Measurements from ENCODE around the gene ITGBL1.

DNA sequence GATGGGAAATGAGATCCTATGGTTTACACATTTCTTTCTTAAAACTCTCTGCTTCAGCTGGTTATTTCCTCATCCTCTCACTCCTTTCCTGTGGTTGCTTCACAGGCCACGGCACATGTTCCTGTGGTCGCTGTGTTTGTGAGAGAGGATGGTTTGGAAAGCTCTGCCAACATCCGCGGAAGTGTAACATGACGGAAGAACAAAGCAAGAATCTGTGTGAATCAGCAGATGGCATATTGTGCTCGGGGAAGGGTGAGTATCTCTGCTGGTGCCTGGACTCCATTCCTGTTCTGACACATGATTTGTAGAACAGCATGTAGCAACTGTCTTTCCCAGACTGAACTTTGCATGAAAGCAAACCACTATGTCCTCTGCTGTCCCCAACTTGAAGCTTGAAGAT, 254.2 kb downstream of the ITGBL1 start:
- TF ChIP-seq, protein P1, sequence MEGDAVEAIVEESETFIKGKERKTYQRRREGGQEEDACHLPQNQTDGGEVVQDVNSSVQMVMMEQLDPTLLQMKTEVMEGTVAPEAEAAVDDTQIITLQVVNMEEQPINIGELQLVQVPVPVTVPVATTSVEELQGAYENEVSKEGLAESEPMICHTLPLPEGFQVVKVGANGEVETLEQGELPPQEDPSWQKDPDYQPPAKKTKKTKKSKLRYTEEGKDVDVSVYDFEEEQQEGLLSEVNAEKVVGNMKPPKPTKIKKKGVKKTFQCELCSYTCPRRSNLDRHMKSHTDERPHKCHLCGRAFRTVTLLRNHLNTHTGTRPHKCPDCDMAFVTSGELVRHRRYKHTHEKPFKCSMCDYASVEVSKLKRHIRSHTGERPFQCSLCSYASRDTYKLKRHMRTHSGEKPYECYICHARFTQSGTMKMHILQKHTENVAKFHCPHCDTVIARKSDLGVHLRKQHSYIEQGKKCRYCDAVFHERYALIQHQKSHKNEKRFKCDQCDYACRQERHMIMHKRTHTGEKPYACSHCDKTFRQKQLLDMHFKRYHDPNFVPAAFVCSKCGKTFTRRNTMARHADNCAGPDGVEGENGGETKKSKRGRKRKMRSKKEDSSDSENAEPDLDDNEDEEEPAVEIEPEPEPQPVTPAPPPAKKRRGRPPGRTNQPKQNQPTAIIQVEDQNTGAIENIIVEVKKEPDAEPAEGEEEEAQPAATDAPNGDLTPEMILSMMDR (IDR thresholded peaks at IDR 0.05; ENCODE audit: borderline replicate concordance, extremely low read depth, low read length, poor library complexity, severe bottlenecking) = peak; percentile 51
- TF ChIP-seq EZH2 (IDR thresholded peaks at IDR 0.05; ENCODE audit: borderline replicate concordance, low read depth, low read length, severe bottlenecking) = no peak
